SH-SY5Y (cell line): ENCODE data around the gene FKBP7.

ENCODE experiments used
- GATA2 ChIP-seq: IDR thresholded peaks from 2 replicates; pipeline ENCODE4 v1.6.1; 2011; ENCODE audit warnings: mild to moderate bottlenecking, low read depth, low read length
- GATA3 ChIP-seq: IDR thresholded peaks from 2 replicates; pipeline ENCODE4 v1.6.1; 2011; ENCODE audit warnings: low read depth, mild to moderate bottlenecking, low read length, moderate library complexity

- TF ChIP-seq GATA2 (no peak), GATA3 (no peak)
These were observed 35.5 kb upstream of the FKBP7 start for GRCh38 chr2:178513876-178514275.
